H9 (cell line): ENCODE data around the gene STXBP1. TPM values are rescaled to one million over a fixed set of nuclear protein-coding genes. Genes with fewer than 3 reads are reported as not detected.

Source experiments
- DNase-seq: peaks from one replicate; pipeline ENCODE4 v3.0.0-alpha.2; 2017
- H2AFZ ChIP-seq: one replicate; pipeline ENCODE4 v1.6.1; 2013; ENCODE audit warnings: mild to moderate bottlenecking, low read length, control low read depth, moderate library complexity
- H2AK5ac ChIP-seq: 2 replicates; pipeline ENCODE4 v1.6.1; 2013; ENCODE audit warnings: low read length, control low read depth, mixed read lengths; ENCODE audit not compliant: insufficient read length
- H2BK120ac ChIP-seq: one replicate; pipeline ENCODE4 v1.6.1; 2013; ENCODE audit warnings: low read depth, mild to moderate bottlenecking, low read length, control low read depth, inconsistent platforms; ENCODE audit not compliant: poor library complexity, severe bottlenecking
- H2BK12ac ChIP-seq: 2 replicates; pipeline ENCODE4 v1.6.1; 2013; ENCODE audit warnings: low read length, control low read depth, mixed read lengths, low read depth; ENCODE audit not compliant: insufficient read length
- H2BK15ac ChIP-seq: 2 replicates; pipeline ENCODE4 v1.6.1; 2013; ENCODE audit warnings: low read depth, low read length, control low read depth
- H2BK20ac ChIP-seq: one replicate; pipeline ENCODE4 v1.6.1; 2013; ENCODE audit warnings: low read depth, mild to moderate bottlenecking, low read length, control low read depth, inconsistent platforms; ENCODE audit not compliant: poor library complexity, severe bottlenecking
- H2BK5ac ChIP-seq: 2 replicates; pipeline ENCODE4 v1.6.1; 2013; ENCODE audit warnings: low read length, control low read depth, mixed read lengths; ENCODE audit not compliant: insufficient read length
- H3K14ac ChIP-seq: 2 replicates; pipeline ENCODE4 v1.6.1; 2013; ENCODE audit warnings: low read length, control low read depth; ENCODE audit not compliant: insufficient read depth
- H3K18ac ChIP-seq: 2 replicates; pipeline ENCODE4 v1.6.1; 2013; ENCODE audit warnings: low read depth, mild to moderate bottlenecking, mixed read lengths, low read length, control low read depth; ENCODE audit not compliant: insufficient read length
- H3K23ac ChIP-seq: 2 replicates; pipeline ENCODE4 v1.6.1; 2013; ENCODE audit warnings: low read length, control low read depth, mixed read lengths, low read depth; ENCODE audit not compliant: insufficient read length
- H3K23me2 ChIP-seq: 2 replicates; pipeline ENCODE4 v1.6.1; 2013; ENCODE audit warnings: low read depth, mild to moderate bottlenecking, mixed read lengths, low read length, control low read depth; ENCODE audit not compliant: insufficient read length, poor library complexity, severe bottlenecking
- H3K27ac ChIP-seq: 2 replicates; pipeline ENCODE4 v1.5.1; 2013; ENCODE audit warnings: low read length, control low read depth, mixed read lengths, low read depth; ENCODE audit not compliant: insufficient read length
- H3K27me3 ChIP-seq: 2 replicates; pipeline ENCODE4 v1.6.1; 2013; ENCODE audit warnings: low read length, control low read depth, inconsistent platforms; ENCODE audit not compliant: insufficient read depth
- H3K4ac ChIP-seq: 2 replicates; pipeline ENCODE4 v1.6.1; 2013; ENCODE audit warnings: low read depth, mild to moderate bottlenecking, control low read depth, inconsistent platforms, low read length, moderate library complexity
- H3K4me1 ChIP-seq: 2 replicates; pipeline ENCODE4 v1.6.1; 2013; ENCODE audit warnings: low read length, control low read depth, inconsistent platforms; ENCODE audit not compliant: insufficient read depth
- H3K4me2 ChIP-seq: 2 replicates; pipeline ENCODE4 v1.6.1; 2013; ENCODE audit warnings: low read length, control low read depth, mixed read lengths; ENCODE audit not compliant: insufficient read length, insufficient read depth
- H3K56ac ChIP-seq: 2 replicates; pipeline ENCODE4 v1.6.1; 2013; ENCODE audit warnings: low read depth, mild to moderate bottlenecking, mixed read lengths, low read length, control low read depth; ENCODE audit not compliant: insufficient read length
- H3K79me1 ChIP-seq: 2 replicates; pipeline ENCODE4 v1.6.1; 2013; ENCODE audit warnings: low read depth, mild to moderate bottlenecking, moderate library complexity, low read length, control low read depth, inconsistent platforms; ENCODE audit not compliant: insufficient read depth, poor library complexity, severe bottlenecking
- H3K79me2 ChIP-seq: 2 replicates; pipeline ENCODE4 v1.6.1; 2013; ENCODE audit warnings: low read length, control low read depth, inconsistent platforms; ENCODE audit not compliant: insufficient read depth
- H3K9ac ChIP-seq: 2 replicates; pipeline ENCODE4 v1.6.1; 2013; ENCODE audit warnings: low read length, control low read depth, mixed read lengths; ENCODE audit not compliant: insufficient read length; ENCODE audit errors: extremely low read depth
- H3K9me3 ChIP-seq: one replicate; pipeline ENCODE4 v1.6.1; 2013; ENCODE audit warnings: low read depth, low read length, inconsistent platforms; ENCODE audit not compliant: control insufficient read depth
- H3T11ph ChIP-seq: one replicate; pipeline ENCODE4 v1.6.1; 2013; ENCODE audit warnings: mild to moderate bottlenecking, low read length, control low read depth, inconsistent platforms
- H4K20me1 ChIP-seq: one replicate; pipeline ENCODE4 v1.6.1; 2013; ENCODE audit not compliant: control insufficient read depth, insufficient read length, insufficient read depth
- H4K5ac ChIP-seq: 2 replicates; pipeline ENCODE4 v1.6.1; 2013; ENCODE audit warnings: low read depth, mild to moderate bottlenecking, mixed read lengths, low read length, control low read depth; ENCODE audit not compliant: insufficient read length
- H4K8ac ChIP-seq: replicated peaks from 2 replicates; pipeline ENCODE4 v1.6.1; 2013; ENCODE audit warnings: low read length, control low read depth, mixed read lengths, low read depth; ENCODE audit not compliant: insufficient read length
- H4K91ac ChIP-seq: 2 replicates; pipeline ENCODE4 v1.6.1; 2013; ENCODE audit warnings: low read depth, mild to moderate bottlenecking, moderate library complexity, mixed read lengths, low read length, control low read depth; ENCODE audit not compliant: insufficient read length
- H3K27ac Mint-ChIP-seq, 3 experiments: 2 replicates in 2 of 3; 3 replicates in 1 of 3; pipeline ENCODE4 v1.8.0; 2020 to 2021; ENCODE audit warnings: mixed read lengths in 3 of 3, mild to moderate bottlenecking in 1 of 3, moderate library complexity in 1 of 3
- H3K27me3 Mint-ChIP-seq: 2 replicates; pipeline ENCODE4 v1.8.0; 2021; ENCODE audit warnings: low read depth, mild to moderate bottlenecking, moderate library complexity, mixed read lengths
- H3K36me3 Mint-ChIP-seq, 3 experiments: 2 replicates in 2 of 3; 3 replicates in 1 of 3; pipeline ENCODE4 v1.8.0; 2020 to 2021; ENCODE audit warnings: low read depth in 3 of 3, mixed read lengths in 3 of 3; ENCODE audit not compliant: insufficient read depth in 1 of 3
- H3K4me1 Mint-ChIP-seq, 2 experiments: 2 replicates each; pipeline ENCODE4 v1.8.0; 2020; ENCODE audit warnings: mixed read lengths in 2 of 2
- H3K4me3 Mint-ChIP-seq, 2 experiments: 2 replicates in 1 of 2; 3 replicates in 1 of 2; pipeline ENCODE4 v1.8.0; 2020 to 2021; ENCODE audit warnings: mild to moderate bottlenecking in 2 of 2, mixed read lengths in 2 of 2, moderate library complexity in 1 of 2
- H3K9me3 Mint-ChIP-seq, 2 experiments: 2 replicates in 1 of 2; 3 replicates in 1 of 2; pipeline ENCODE4 v1.8.0; 2020; ENCODE audit warnings: mild to moderate bottlenecking in 2 of 2, mixed read lengths in 2 of 2, moderate library complexity in 1 of 2
- CTCF ChIP-seq: fragments of 200-600 bp; sonication (generic); conservative IDR thresholded peaks from 3 replicates; pipeline ENCODE4 v1.8.0; 2021; ENCODE audit warnings: antibody characterized with exemption, mild to moderate bottlenecking
- WGBS: extraction: QIAGEN DNeasy Blood & Tissue Kit; methylation state at CpG from one replicate; pipeline ENCODE4 v1.1.7; 2013; ENCODE audit warnings: missing lambda C conversion rate, low lambda C conversion rate, mixed read lengths; ENCODE audit not compliant: insufficient read length; ENCODE audit errors: extremely low coverage; 5-methylcytosine and 5-hydroxymethylcytosine counted together
- total RNA-seq: library from RNA; stranded (reverse); gene quantifications from 2 replicates; pipeline ENCODE4 v1.2.1, GENCODE V29; 2021

STXBP1 gene
- total RNA-seq, 1 experiment from 2014 or later = 22.3 TPM

GRCh38 chr9:127585161-127585819, 26.8 kb upstream of the STXBP1 start:
- Histone ChIP-seq H3K18ac (no peak overlapping the region), H2BK15ac (no peak overlapping the region), H2BK20ac (no peak overlapping the region), H3K4me1 (peaks cover 2% of the 10 kb centered on the region; the same call in 1 of the 2 replicates), H3K9ac (no peak overlapping the region), H3T11ph (no peak overlapping the region), H3K27me3 (no peaks in the 10 kb centered on the region), H3K27ac (no peak overlapping the region), H3K4ac (no peak overlapping the region), H4K5ac (no peak overlapping the region), H3K14ac (no peak overlapping the region), H4K20me1 (no peaks in the 10 kb centered on the region), H3K4me2 (no peak overlapping the region), H3K79me2 (no peaks in the 10 kb centered on the region), H3K56ac (no peak overlapping the region), H3K23me2 (no peaks in the 10 kb centered on the region), H3K79me1 (no peaks in the 10 kb centered on the region), H3K9me3 (no peaks in the 10 kb centered on the region), H2BK120ac (no peak overlapping the region), H2BK5ac (no peak overlapping the region), H4K8ac (no peak overlapping the region), H4K91ac (no peak overlapping the region), H2AFZ (no peak overlapping the region), H2BK12ac (no peak overlapping the region), H2AK5ac (no peak overlapping the region), H3K23ac (no peak overlapping the region)
- no peak overlapping the region for H3K4me3 Mint-ChIP-seq
- H3K9me3 Mint-ChIP-seq = no peaks in the 10 kb centered on the region
- TF ChIP-seq CTCF = no peak
- no CpG with 5 or more reads among the region's 4 CpGs for whole genome bisulfite sequencing
- H3K4me1 Mint-ChIP-seq = peaks cover 12 to 17% of the 10 kb centered on the region in 2 experiments
- H3K36me3 Mint-ChIP-seq = no peaks in the 10 kb centered on the region
- H3K27me3 Mint-ChIP-seq = peaks cover 3% of the 10 kb centered on the region; the same call in 1 of the 2 replicates
- DNase-seq = no peak
- no peak overlapping the region; a peak in 1 of 7 replicates for H3K27ac Mint-ChIP-seq
